K562 treated with DMSO at 1 percent for 4 hours (cell line): ENCODE data around the gene LDHA. TPM values are rescaled to one million over a fixed set of nuclear protein-coding genes. Genes with fewer than 3 reads are reported as not detected.

ENCODE experiments used
- total RNA-seq: library from RNA; unstranded; fragments of 300-600 nt; gene quantifications from 2 replicates; pipeline ENCODE4 v1.2.3, GENCODE V29; 2022; ENCODE audit not compliant: insufficient read depth

Gene LDHA
- total RNA-seq = 278 and 282 TPM in 2 replicates

GRCh38 chr11:18394275-18394927 lies at the start of gene LDHA:
Gene LDHA, plus strand, starts transcription at chr11:18394563. Its CDS starts 2,280 bp downstream, at chr11:18396843.

GRCh38 chr11:18455686-18456372 lies 61.5 kb downstream of the LDHA start, which contains the start of gene LDHAL6A:
Gene LDHAL6A, plus strand, starts transcription at chr11:18455856. Its CDS starts 825 bp downstream, at chr11:18456681.

Other genes starting within 250 kb of the LDHA start
- not detected in 2 replicates for gene MRGPRX4, start 221.7 kb upstream of the LDHA start, total RNA-seq
- not detected in 2 replicates for gene SAA4, start 157.8 kb upstream of the LDHA start, total RNA-seq
- not detected in 2 replicates for gene SAA2, start 145.9 kb upstream of the LDHA start, total RNA-seq
- gene SAA1, start 128.3 kb upstream of the LDHA start, total RNA-seq = not detected in 2 replicates
- gene HPS5, start 72.4 kb upstream of the LDHA start, total RNA-seq = 16.9 and 17.5 TPM in 2 replicates
- gene GTF2H1, start 72.0 kb upstream of the LDHA start, total RNA-seq = 36.7 and 41.5 TPM in 2 replicates
- not detected in 2 replicates for gene LDHC, start 17.8 kb downstream of the LDHA start, total RNA-seq
- not detected in 2 replicates for gene LDHAL6A, start 61.3 kb downstream of the LDHA start, total RNA-seq
- gene TSG101, start 132.4 kb downstream of the LDHA start, total RNA-seq = 56.3 and 67.8 TPM in 2 replicates
- 8.2 and 8.7 TPM in 2 replicates for gene UEVLD, start 194.2 kb downstream of the LDHA start, total RNA-seq
- not detected in 2 replicates for gene MISFA, start 205.2 kb downstream of the LDHA start, total RNA-seq
- 11.0 and 16.6 TPM in 2 replicates for gene SPTY2D1, start 239.8 kb downstream of the LDHA start, total RNA-seq